Fibroblast of the aortic adventitia (primary cell): ENCODE results near the gene GPSM3. TPM values are rescaled to one million over a fixed set of nuclear protein-coding genes. Genes with fewer than 3 reads are reported as not detected.

ENCODE experiments used
- DNase-seq: peaks from one replicate; pipeline ENCODE4 v3.0.0-alpha.2; 2010; ENCODE audit warnings: low read depth
- H3K4me3 ChIP-seq: 2 replicates; pipeline ENCODE4 v1.5.1; 2011; ENCODE audit warnings: low read depth, mild to moderate bottlenecking, control low read depth, low read length, moderate library complexity
- total RNA-seq: library from RNA; depleted of rRNA; stranded (reverse); fragments of >200 nt; gene quantifications from 2 replicates; pipeline ENCODE4 v1.2.3, GENCODE V29; 2012; ENCODE audit warnings: low replicate concordance
- TF ChIP-seq, protein P1 (sequence below): IDR thresholded peaks from 2 replicates; pipeline ENCODE4 v1.5.1; 2011; ENCODE audit warnings: mild to moderate bottlenecking, low read length, control low read depth, inconsistent platforms; ENCODE audit not compliant: insufficient read depth

The GPSM3 gene
- total RNA-seq, 1 donor, result 0.90 TPM

DNA sequence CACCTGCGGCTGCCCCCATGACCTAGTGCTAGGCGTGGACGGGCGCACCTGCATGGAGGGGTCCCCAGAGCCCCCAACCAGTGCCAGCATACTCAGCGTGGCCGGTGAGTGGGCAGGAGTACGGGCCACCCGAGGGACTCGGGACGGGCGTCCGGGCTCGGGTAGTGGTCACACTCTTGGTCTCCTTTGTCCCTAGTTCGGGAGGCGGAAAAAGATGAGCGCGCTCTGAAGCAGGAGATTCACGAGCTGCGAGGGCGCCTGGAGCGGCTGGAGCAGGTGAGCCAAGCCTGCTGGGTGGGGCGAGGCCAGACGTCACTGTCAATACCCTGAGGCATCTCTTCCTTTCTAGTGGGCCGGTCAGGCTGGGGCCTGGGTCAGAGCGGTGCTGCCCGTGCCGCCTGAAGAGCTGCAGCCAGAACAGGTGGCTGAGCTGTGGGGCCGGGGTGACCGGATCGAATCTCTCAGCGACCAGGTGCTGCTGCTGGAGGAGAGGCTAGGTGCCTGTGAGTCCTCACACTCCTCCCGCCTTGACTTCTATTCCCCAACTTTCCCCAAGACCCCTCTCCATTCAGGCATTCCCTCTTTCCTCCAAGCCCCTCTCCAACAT, 25.2 kb downstream of the GPSM3 start:
- no peak for DNase-seq
- TF ChIP-seq, protein P1, sequence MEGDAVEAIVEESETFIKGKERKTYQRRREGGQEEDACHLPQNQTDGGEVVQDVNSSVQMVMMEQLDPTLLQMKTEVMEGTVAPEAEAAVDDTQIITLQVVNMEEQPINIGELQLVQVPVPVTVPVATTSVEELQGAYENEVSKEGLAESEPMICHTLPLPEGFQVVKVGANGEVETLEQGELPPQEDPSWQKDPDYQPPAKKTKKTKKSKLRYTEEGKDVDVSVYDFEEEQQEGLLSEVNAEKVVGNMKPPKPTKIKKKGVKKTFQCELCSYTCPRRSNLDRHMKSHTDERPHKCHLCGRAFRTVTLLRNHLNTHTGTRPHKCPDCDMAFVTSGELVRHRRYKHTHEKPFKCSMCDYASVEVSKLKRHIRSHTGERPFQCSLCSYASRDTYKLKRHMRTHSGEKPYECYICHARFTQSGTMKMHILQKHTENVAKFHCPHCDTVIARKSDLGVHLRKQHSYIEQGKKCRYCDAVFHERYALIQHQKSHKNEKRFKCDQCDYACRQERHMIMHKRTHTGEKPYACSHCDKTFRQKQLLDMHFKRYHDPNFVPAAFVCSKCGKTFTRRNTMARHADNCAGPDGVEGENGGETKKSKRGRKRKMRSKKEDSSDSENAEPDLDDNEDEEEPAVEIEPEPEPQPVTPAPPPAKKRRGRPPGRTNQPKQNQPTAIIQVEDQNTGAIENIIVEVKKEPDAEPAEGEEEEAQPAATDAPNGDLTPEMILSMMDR, result no peak
- no peak overlapping the region for H3K4me3 ChIP-seq

DNA sequence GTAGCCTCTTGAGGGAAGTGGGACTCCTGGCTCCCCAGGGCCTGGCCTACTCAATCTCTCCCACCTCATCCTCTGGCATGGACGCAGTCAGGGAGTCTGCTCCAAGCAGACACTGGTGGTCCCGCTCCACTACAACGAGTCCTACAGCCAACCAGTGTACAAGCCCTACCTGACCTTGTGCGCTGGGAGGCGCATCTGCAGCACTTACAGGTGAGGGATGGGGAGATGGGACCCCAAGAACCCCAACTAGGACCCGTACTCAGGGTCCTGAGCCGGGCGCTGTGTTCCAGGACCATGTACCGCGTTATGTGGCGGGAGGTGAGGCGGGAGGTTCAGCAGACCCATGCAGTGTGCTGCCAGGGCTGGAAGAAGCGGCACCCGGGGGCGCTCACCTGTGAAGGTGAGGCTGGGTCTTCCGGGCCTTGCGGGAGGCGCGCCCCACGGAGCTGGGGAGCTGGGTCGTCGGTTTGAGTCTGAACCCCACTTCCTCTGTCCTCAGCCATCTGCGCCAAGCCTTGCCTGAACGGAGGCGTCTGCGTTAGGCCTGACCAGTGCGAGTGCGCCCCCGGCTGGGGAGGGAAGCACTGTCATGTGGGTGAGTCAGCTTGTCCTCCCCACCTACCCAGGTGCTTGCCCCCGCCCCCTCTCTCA, 25.9 kb downstream of the GPSM3 start:
- DNase-seq, result no peak
- no peak overlapping the region for H3K4me3 ChIP-seq
- TF ChIP-seq, protein P1, result peak; percentile 5

DNA sequence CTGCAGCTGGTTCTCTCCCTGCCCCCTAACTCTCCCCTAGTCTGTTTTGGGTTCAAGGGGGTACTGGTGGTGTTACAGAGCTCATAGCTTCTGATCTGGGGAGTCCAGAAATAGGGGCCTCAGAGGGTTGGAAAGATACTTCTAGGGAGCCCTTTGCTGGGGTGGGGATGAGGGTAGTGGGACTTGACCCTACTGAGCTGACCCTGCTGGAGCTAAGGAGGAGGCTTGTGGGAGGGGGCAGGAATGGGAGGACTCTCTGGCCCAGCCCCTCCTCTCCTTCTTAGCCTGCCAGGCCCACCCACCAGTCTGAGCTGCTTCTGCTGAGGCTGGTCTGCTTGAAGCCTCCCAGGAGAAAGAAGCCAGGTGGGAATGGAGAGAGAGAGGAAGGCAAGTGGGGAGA, 28.1 kb downstream of the GPSM3 start, which contains the start of gene EGFL8:
EGFL8 (plus strand) TSS at position 301 of the 400 bp plus-strand sequence. CDS start 1,571 bp downstream, outside the sequence.
- TF ChIP-seq, protein P1, result no peak
- H3K4me3 ChIP-seq, result no peak within 1 kb of the TSS
- DNase-seq, result no peak

DNA sequence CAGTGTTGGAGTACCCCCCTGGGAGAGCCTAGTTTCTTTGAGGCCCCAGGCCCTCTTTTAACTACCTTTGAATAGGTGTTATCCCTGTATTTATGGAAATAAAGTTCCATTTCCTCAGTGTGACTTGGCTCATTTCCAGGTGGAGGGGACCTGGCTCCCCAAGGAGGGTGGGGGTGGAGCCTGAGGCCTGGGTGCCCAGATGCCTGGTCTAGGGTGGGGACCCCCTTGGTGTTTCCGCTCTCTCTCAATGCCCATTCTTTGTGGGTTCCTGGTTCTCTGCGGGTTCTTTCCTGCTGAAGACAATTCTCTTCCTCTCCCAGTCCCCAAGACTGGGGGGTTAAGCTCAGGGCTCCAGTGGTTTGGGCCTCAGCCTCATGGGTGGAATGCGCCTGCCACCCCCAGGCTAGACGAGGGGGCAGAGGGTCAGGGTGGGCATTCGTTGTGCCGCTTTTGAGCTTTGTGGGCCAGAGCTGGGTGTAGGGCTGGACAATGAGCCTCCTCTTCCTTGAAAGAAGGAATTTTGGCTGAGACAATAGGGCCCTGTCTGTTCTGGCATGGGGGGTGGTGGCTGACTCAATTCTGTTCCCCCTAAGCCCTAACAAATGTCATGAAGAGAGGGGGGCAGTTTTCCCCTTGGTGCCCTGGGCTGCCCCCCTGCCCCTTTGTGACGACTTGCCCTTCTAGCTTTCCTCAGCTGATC, 28.7 kb downstream of the GPSM3 start:
- TF ChIP-seq, protein P1, result no peak
- H3K4me3 ChIP-seq, result no peak overlapping the region
- no peak for DNase-seq

DNA sequence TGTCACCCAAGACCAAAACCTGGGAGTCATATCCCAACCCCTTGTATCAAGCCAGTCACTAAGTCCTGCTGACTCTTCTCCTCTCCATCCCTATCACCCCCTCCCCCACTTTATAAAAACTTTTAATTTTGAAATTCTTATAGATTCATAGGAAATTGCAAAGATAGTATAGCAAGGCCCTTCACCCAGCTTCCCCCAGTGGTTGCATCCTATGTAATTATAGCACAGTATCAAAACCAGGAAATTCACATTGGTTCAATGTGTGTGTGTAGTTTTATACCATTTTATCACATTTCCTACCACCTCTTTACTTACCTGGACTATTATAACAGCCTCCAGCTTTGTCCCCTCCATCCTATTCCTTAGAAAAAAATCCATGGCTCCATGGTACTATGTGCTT, 34.4 kb downstream of the GPSM3 start:
- no peak overlapping the region for H3K4me3 ChIP-seq
- TF ChIP-seq, protein P1, result no peak
- DNase-seq, result no peak

DNA sequence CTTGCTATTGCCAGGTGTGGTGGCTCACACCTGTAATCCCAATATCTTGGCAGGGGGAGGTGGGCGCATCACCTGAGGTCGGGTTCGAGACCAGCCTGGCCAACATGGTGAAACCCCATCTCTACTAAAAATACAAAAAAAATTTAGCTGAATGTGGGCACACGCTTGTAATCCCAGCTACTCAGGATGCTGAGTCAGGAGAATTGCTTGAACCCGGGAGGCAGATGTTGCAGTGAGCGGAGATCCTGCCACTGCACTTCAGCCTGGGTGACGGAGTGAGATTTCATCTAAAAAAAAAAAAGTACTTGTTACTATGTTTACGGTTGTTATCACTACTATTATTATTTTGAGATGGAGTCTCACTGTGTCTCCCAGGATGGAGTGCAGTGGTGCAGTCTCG, 35.6 kb downstream of the GPSM3 start:
- H3K4me3 ChIP-seq, result no peak overlapping the region
- TF ChIP-seq, protein P1, result no peak
- DNase-seq, result no peak
